ENCODE results near the gene TRIM41. TPM values are rescaled to one million over a fixed set of nuclear protein-coding genes. Genes with fewer than 3 reads are reported as not detected.

TRIM41 gene
- total RNA-seq, 3 donors from 2014 or later, result 14.1 to 16.0 (median 15.1) TPM

DNA sequence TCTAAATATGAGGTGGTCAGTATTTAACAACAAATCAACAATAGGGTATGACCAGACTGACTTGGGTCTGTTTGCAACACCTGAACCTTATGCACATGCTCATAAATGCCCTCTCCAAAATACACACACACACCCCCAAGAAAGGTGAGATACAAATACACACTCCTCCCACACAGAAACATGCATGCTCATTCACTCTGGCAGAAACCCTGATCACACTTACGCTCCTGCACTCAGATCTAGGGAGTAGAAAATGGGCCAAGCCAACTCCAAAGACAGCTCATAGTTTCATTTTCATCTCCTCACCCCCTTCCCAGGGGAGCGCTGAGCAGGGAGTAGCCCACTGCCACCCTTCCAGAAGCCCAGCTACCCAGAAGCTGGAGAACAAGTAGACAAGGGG, 29.4 kb upstream of the TRIM41 start:
- Histone ChIP-seq H3K27me3 (no peaks in the 10 kb centered on the region), H3K36me3 (no peaks in the 10 kb centered on the region), H3K27ac (peak overlapping the region in 1 of 2 donors; percentile 4), H3K9me3 (no peaks in the 10 kb centered on the region), H3K4me3 (no peak overlapping the region), H3K4me1 (peaks cover 0 to 7% of the 10 kb centered on the region in 2 donors)
- no peak for DNase-seq (ENCODE audit: low spot score in 2 of 2)
- intact Hi-C loops (cut with DNase I; ENCODE audit: low total_unique reads), result loop anchor here (10.0 kb wide), 1 partner anchor 51 kb away; the partner anchor contains the start of gene RACK1
- TF ChIP-seq POLR2AphosphoS5 (IDR thresholded peaks at IDR 0.05), result no peak
- TF ChIP-seq, protein P1, sequence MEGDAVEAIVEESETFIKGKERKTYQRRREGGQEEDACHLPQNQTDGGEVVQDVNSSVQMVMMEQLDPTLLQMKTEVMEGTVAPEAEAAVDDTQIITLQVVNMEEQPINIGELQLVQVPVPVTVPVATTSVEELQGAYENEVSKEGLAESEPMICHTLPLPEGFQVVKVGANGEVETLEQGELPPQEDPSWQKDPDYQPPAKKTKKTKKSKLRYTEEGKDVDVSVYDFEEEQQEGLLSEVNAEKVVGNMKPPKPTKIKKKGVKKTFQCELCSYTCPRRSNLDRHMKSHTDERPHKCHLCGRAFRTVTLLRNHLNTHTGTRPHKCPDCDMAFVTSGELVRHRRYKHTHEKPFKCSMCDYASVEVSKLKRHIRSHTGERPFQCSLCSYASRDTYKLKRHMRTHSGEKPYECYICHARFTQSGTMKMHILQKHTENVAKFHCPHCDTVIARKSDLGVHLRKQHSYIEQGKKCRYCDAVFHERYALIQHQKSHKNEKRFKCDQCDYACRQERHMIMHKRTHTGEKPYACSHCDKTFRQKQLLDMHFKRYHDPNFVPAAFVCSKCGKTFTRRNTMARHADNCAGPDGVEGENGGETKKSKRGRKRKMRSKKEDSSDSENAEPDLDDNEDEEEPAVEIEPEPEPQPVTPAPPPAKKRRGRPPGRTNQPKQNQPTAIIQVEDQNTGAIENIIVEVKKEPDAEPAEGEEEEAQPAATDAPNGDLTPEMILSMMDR (IDR thresholded peaks at IDR 0.05), result no peak
- no peak for TF ChIP-seq POLR2A (IDR thresholded peaks at IDR 0.05)

DNA sequence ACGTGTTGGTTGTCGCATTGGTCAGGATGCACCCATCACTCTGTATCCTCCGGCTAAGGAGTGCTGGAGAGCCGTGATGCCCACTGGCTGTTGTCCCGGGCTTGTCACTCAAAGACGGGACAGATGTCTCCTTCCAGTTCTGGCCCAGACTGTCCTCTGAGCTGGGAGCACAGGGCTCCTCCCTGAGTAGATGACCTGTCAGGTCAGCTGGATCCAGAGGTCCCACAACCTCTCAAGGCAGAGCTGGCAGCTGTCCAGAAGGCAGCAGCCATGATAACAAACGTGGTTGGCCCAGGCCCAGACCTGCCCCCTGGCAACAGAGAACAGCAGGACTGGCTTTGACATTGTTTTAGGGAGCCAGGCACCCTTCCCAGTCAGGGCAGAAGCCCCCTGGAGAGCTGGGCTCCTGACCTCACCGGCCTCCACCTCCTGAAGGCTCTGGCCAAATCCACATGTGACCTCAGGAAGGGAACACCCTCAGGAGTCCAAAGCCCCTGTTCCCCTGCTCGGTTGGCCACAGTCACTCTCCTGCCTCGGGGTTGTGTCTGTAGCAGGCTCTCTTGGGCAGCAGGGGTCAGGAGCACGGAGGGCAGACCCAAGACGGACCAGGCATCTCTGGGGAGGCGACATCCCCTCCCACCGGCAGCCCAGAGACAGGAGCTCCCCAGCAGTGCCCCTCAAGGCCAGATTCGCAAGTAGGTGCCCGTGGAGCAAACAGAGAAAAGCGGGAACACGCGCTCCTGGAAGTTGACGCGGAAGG, 28.4 kb upstream of the TRIM41 start:
- H3K9me3 ChIP-seq, result no peaks in the 10 kb centered on the region
- H3K4me1 ChIP-seq, result peaks cover 0 to 7% of the 10 kb centered on the region in 2 donors
- no peaks in the 10 kb centered on the region for H3K27me3 ChIP-seq
- H3K4me3 ChIP-seq, result no peak overlapping the region
- H3K36me3 ChIP-seq, result no peaks in the 10 kb centered on the region
- TF ChIP-seq POLR2A (IDR thresholded peaks at IDR 0.05), result no peak
- TF ChIP-seq, protein P1 (IDR thresholded peaks at IDR 0.05), result no peak
- TF ChIP-seq POLR2AphosphoS5 (IDR thresholded peaks at IDR 0.05), result no peak
- DNase-seq (ENCODE audit: low spot score in 2 of 2), result no peak
- intact Hi-C loops (cut with DNase I; ENCODE audit: low total_unique reads), result loop anchor here (10.0 kb wide), 1 partner anchor 50 kb away; the partner anchor contains the start of gene RACK1
- H3K27ac ChIP-seq, result no peak overlapping the region

DNA sequence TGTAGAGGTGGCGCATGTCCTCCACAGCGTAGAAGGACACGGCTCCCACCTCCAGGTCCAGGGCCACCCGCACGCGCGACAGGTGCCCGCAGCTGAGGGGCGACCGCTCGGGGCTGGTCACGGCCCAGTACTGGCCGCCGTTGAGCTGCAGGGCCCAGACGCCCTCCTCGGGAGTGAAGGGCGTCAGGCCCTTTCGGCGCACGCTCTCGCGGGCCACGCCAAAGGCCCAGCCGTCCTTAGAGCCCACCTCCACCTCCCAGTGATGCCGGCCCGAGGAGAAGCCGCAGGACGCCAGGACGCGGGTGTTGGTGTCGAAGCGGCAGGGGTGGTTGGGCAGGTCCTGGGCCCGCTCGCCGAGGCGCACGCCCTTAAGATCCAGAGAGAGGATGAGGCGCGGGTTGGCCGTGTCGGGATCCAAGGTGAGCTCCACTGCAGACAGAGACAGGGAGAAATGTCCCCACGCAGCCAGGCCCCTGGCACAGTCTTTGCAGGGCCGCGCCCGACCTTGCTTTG, 27.8 kb upstream of the TRIM41 start:
- TF ChIP-seq, protein P1 (IDR thresholded peaks at IDR 0.05), result no peak
- TF ChIP-seq POLR2A (IDR thresholded peaks at IDR 0.05), result no peak
- H3K27me3 ChIP-seq, result no peaks in the 10 kb centered on the region
- H3K9me3 ChIP-seq, result no peaks in the 10 kb centered on the region
- DNase-seq (ENCODE audit: low spot score in 2 of 2), result no peak
- intact Hi-C loops (cut with DNase I; ENCODE audit: low total_unique reads), result loop anchor here (10.0 kb wide), 1 partner anchor 49 kb away; the partner anchor contains the start of gene RACK1
- H3K4me1 ChIP-seq, result peaks cover 0 to 7% of the 10 kb centered on the region in 2 donors
- H3K27ac ChIP-seq, result no peak overlapping the region
- H3K4me3 ChIP-seq, result no peak overlapping the region
- H3K36me3 ChIP-seq, result no peaks in the 10 kb centered on the region

DNA sequence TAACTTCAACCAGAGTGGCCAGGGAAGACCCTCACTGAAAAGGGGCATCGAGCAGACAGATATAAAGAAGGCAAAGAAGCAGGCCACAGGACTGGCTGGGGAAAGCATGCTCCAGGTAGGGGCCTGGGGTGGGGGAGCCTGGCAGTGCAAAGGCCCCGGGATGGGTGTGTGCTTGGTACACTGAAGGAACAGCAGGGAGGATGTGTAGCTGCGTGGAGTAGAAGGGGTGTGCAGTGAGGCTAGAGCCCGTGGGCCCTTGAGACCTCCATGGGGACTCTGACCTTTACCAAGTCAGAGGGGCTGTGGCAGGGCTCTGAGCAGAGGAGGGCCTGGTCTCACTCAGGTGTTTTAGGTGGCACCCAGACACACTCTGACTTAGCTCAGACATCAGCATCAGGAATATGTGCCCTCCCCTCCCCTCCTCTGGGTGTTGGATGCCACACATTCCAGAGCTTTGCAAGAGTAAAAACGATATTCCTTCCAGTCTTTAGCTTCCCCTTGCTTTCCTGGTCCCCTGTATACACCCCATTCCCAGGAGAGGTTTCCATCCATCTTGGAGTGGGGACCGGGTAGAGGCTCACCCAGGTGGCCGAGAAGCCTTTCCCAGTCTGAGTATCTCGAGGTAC, 25.6 kb upstream of the TRIM41 start:
- Histone ChIP-seq H3K27me3 (no peaks in the 10 kb centered on the region), H3K4me1 (peaks cover 0 to 6% of the 10 kb centered on the region in 2 donors), H3K27ac (no peak overlapping the region), H3K4me3 (no peak overlapping the region), H3K9me3 (no peaks in the 10 kb centered on the region), H3K36me3 (no peaks in the 10 kb centered on the region)
- intact Hi-C loops (cut with DNase I; ENCODE audit: low total_unique reads), result loop anchor here (10.0 kb wide), 1 partner anchor 47 kb away; the partner anchor contains the start of gene RACK1
- no peak for DNase-seq (ENCODE audit: low spot score in 2 of 2)
- TF ChIP-seq POLR2AphosphoS5 (IDR thresholded peaks at IDR 0.05) (no peak), POLR2A (IDR thresholded peaks at IDR 0.05) (no peak)
- TF ChIP-seq, protein P1 (IDR thresholded peaks at IDR 0.05), result no peak

Measured in breast epithelium (tissue), 4 donors.